ENCODE data around the gene FAM234B. TPM values are rescaled to one million over a fixed set of nuclear protein-coding genes. Genes with fewer than 3 reads are reported as not detected.

The FAM234B gene, protein sequence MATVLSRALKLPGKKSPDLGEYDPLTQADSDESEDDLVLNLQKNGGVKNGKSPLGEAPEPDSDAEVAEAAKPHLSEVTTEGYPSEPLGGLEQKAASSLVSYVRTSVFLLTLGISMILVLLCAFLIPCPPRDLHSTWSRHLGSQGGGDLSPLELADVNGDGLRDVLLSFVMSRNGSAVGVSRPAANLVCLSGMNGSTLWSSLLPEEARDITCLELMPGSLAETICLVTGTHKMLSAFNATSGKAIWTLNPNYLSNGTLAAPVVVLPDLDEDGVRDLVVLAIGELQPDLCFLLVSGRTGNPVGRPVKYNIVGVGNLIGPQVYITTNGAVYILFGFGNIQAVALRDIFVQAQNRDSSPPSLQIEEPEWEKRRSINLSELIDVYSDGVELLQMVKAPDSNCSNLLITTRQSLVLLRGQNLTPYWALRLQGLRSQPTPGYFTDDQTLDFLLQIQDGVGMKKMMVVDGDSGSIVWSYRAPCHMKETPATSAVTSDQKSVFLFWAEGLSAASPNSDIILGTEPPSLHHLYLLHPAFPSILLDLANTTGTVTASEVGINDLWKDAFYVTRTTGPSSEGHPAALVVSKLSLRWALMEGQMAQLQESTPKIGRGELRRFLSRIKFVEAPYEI
- total RNA-seq = 10 to 100 TPM in 5 of 8 experiments, 1 to 10 TPM in 3; 3.8 to 29.0 (median 23.4) TPM

DNA sequence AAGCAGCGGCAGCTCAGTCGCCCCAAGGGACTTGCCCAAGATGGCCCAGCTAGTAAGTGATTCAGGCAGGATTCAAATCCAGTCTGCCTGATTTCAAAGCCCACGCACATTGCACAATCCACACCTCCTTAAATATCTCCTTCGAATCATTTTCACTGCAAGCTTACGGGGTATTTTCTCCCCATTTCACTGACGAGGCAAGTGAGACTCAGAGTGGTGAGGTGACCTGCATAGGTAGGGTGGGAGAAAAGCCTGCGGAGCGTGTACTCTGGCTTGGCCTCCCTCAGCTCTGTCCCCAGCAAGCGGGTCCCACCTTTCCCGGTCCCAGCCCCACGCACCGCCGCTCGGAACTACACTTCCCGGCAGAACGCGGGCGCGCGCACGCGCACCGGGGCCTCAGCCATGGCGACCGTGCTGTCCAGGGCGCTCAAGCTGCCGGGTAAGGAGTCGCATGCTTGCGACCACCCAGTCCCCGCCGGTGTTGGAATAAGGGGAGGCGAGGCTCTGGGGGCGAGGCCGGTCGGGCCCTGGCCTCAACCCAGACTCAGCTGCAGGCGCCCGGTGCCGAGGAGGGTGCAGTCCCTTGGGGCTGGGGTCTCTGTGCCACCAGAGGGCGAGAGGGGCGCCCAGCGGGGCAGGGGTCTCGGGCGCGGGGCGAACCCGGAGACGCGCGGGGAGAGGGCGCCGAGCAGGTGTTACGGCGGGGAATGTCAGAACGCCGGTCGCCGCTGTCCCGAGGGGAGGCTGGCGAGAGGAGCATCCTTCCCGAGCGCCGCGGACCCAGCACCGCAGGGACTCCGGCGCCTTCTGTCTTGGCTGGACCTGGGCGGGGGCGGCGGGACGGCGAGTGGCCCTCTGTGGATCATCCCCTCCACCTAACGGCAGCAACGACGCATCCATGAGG lies at the start of gene FAM234B:
FAM234B (plus strand) TSS at position 380 of the 904 bp plus-strand sequence; CDS start at position 403, 23 bp downstream.
- H3K4me1 ChIP-seq (replicated peaks in 1 of 2) = peaks cover 8 to 16% of the 10 kb centered on the region in 2 donors
- peak within 1 kb of the TSS; percentile 70 to 99 (median 88) for H3K4me3 ChIP-seq
- 0 to 72% (median 8%) methylated on average over 1 to 10 of the region's 74 CpGs; no CpG with 5 or more reads in 2 of the 10 experiments for WGBS, 10 experiments
- in situ Hi-C loops (cut with MboI; ENCODE audit: low pct_unique_long_range_greater_than_20kb in 2 of 9, low sequenced_read_pairs in 9 of 9, unreplicated experiment in 9 of 9) = no loop called here
- peak within 1 kb of the TSS; percentile 42 to 65 for H3K27ac ChIP-seq
- ATAC-seq (replicated peaks in 6 of 8) = peak; percentile 97 to 99 (median 98)

DNA sequence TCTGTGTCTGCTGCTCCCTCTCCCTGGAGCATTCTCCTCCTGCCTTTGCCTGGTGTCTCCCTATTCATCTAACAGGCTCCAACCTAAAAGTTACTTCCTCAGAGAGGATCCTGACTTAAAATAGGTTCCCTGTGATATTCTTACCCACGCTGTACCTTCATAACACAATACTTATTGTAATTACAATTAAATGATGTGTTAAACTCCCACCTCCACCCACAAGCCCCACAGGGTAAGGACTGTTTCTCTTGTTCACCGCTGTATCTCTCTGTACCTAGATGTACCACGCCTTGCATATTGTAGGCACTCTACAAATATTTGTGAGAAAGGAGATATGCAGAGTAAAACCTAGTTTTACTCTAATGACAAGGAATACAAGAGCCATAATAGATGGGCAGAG lies 49.1 kb upstream of the FAM234B start:
- Histone ChIP-seq H3K4me3 (no peak overlapping the region), H3K27ac (no peak overlapping the region), H3K4me1 (replicated peaks in 1 of 2) (peaks cover 13 to 16% of the 10 kb centered on the region in 2 donors)
- 80 to 100% (median 100%) methylated on average over 1 to 3 of the region's 3 CpGs; no CpG with 5 or more reads in 1 of the 10 experiments for WGBS, 10 experiments
- no peak for ATAC-seq (replicated peaks in 6 of 8)
- in situ Hi-C loops (cut with MboI; ENCODE audit: low pct_unique_long_range_greater_than_20kb in 2 of 9, low sequenced_read_pairs in 9 of 9, unreplicated experiment in 9 of 9) = no loop called here

DNA sequence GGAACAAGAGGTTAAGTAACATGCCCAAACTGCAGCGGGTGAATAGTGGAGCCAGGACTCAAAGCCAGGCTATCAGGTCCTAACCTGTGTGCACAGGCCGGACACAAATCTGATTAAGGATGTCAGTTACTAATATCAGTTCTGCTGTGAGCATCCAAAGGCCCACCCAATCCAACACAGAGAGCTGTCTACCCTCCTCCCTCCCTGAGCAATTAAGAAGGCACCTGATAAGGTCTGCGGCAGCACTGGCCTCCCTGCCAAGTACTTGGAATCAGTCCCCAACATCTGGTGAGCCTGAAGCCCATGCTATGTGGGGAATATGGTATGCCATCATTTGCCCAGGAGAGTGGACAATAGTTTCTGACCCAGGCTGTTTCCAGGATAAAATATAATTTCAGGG lies 48.0 kb upstream of the FAM234B start:
- 85 to 90% (median 89%) methylated on average over 1 to 3 of the region's 3 CpGs; no CpG with 5 or more reads in 7 of the 10 experiments for WGBS, 10 experiments
- Histone ChIP-seq H3K4me1 (replicated peaks in 1 of 2) (peaks cover 2 to 4% of the 10 kb centered on the region in 2 donors), H3K4me3 (no peak overlapping the region), H3K27ac (no peak overlapping the region)
- in situ Hi-C loops (cut with MboI; ENCODE audit: low pct_unique_long_range_greater_than_20kb in 2 of 9, low sequenced_read_pairs in 9 of 9, unreplicated experiment in 9 of 9) = no loop called here
- ATAC-seq (replicated peaks in 6 of 8) = no peak

DNA sequence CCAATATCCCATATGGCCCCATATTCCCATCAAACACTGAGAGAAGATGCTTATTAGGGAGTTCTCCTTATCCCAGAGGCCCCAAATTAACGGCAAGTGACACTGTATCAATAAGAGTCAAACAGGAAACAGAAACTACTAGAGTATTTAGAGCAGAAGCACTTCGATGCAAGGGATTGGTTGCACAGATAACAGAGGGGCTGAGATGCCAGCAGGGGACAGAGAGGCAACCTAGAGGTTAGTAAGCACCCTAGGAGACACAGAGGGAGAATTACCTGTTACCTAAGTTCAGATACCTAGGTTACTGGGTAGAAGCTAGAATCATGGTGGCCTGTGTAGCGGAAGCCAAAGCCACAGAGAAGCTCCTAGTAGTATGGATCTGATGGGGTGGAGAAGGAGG lies 47.0 kb upstream of the FAM234B start:
- in situ Hi-C loops (cut with MboI; ENCODE audit: low pct_unique_long_range_greater_than_20kb in 2 of 9, low sequenced_read_pairs in 9 of 9, unreplicated experiment in 9 of 9) = no loop called here
- Histone ChIP-seq H3K4me3 (no peak overlapping the region), H3K4me1 (replicated peaks in 1 of 2) (peaks cover 0 to 5% of the 10 kb centered on the region in 2 donors), H3K27ac (no peak overlapping the region)
- WGBS, 10 experiments = 10 to 100% (median 73%) methylated on average over 1 to 3 of the region's 3 CpGs; no CpG with 5 or more reads in 2 of the 10 experiments
- ATAC-seq (replicated peaks in 6 of 8) = no peak

DNA sequence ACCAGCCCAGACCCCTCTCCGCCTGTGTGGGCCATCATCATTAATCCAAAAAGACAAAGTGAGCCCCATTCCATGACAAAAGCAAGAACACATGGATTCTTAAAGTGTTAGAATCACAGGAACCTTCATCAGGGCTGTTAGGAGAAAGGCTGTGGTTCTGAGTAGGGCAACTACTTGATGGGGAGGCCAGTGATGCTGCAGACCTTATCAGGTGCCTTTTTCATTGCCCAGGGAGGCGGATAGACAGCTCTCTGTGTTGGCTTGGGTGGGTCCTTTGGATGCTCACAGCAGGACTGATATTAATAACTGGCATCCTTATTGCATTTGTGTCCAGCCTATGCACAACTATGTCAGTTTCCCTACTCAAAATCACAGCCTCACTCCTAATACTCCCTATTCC lies 46.4 kb upstream of the FAM234B start:
- ATAC-seq (replicated peaks in 6 of 8) = no peak
- in situ Hi-C loops (cut with MboI; ENCODE audit: low pct_unique_long_range_greater_than_20kb in 2 of 9, low sequenced_read_pairs in 9 of 9, unreplicated experiment in 9 of 9) = no loop called here
- H3K4me1 ChIP-seq (replicated peaks in 1 of 2) = peaks cover 0 to 5% of the 10 kb centered on the region in 2 donors
- WGBS, 10 experiments = 60 to 100% (median 100%) methylated on average over 1 of the region's 2 CpGs; no CpG with 5 or more reads in 7 of the 10 experiments
- no peak overlapping the region for H3K27ac ChIP-seq
- no peak overlapping the region for H3K4me3 ChIP-seq

DNA sequence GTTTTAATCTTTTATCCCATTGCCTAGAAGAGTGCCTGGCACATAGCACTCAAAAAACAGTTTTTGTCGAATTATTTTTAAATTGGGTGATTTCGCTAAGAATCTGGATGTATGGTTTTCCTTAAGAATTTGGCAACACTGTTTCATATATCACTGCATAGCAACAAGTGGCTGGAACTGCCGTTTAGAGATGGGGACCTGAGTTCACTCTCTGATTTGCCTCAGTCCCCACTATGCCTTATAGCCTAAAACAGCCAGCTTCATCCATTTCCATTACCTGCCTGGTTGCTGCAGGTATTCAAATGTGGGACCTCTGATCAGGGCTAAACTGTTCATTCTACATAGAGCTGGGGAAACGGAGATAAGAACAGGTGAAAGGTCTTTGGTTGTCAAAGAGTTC lies 45.9 kb upstream of the FAM234B start:
- Histone ChIP-seq H3K4me1 (replicated peaks in 1 of 2) (peaks cover 0 to 5% of the 10 kb centered on the region in 2 donors), H3K4me3 (no peak overlapping the region), H3K27ac (no peak overlapping the region)
- ATAC-seq (replicated peaks in 6 of 8) = no peak
- 50 to 100% (median 93%) methylated on average over 1 to 4 of the region's 4 CpGs; no CpG with 5 or more reads in 1 of the 10 experiments for WGBS, 10 experiments
- in situ Hi-C loops (cut with MboI; ENCODE audit: low pct_unique_long_range_greater_than_20kb in 2 of 9, low sequenced_read_pairs in 9 of 9, unreplicated experiment in 9 of 9) = no loop called here

DNA sequence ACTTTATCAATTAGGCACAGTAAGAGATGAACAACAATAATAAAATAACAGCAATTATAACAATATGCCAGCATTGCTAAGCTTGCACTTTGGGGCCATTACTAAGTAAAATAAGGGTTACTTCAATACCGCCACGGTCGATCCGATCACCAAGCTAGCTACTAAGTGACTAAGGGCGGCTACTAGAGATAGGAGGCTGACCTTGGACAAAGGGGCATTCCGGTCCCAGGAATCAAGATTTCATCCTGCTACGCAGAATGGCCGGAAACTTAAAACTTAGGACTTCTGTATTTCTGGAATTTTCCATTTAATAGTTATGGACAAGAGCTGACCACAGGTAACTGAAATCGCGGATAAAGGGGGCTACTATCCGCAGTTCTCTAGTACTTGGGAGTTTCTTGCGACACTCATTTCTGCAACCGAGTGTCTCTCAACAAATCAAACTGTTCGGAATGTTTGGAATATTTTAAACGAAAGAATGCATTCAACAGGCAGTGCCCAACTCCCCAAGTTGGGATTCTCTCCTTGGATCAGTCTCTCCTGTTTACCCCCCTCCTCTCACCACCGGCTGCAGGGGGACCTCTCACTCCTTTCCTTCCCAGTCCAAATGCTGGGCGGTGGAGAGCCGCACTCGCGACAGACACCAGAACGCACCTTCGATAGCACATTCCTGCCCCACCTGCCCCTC lies 44.8 kb upstream of the FAM234B start:
- ATAC-seq (replicated peaks in 6 of 8) = peak in 4 of 8 experiments; percentile 5 to 36 (median 14)
- 2 to 21% (median 13%) methylated on average over 2 to 21 of the region's 22 CpGs; no CpG with 5 or more reads in 2 of the 10 experiments for WGBS, 10 experiments
- peaks cover 0 to 5% of the 10 kb centered on the region in 2 donors for H3K4me1 ChIP-seq (replicated peaks in 1 of 2)
- H3K4me3 ChIP-seq = peak overlapping the region; percentile 46 to 68 (median 58)
- no peak overlapping the region for H3K27ac ChIP-seq
- in situ Hi-C loops (cut with MboI; ENCODE audit: low pct_unique_long_range_greater_than_20kb in 2 of 9, low sequenced_read_pairs in 9 of 9, unreplicated experiment in 9 of 9) = no loop called here

DNA sequence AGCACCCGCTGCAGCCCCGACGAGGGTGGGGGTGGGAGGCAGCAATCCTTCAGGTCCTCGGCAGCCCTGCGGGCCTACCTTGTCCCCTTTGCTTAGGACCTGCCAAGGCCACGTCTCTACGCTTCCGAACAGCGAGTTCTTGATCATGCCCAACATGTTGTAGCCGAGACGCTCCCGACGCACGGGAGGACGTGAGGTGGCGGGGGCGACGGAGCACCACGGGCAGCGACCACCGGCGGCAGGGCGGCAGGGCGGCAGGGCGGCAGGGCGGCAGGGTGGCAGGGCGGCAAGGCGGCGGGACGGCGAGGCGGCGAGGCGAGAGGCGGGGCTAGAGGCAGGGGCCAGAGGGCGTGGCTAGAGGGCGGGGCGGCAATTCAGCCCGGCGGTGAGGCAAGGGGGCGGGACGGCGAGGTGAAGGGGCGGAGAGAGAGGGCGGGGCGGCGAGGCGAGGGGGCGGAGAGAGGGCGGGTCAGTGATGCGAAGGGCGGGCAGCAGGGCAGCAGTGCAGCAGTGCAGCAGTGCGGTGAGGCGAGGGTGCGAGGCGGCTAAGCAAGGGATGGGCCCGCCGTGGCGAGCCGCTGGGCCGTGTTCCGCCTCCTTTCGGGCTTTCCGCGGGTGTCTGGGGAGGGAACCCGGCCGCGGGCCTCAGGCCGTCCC lies 44.1 kb upstream of the FAM234B start, which contains the start of gene HEBP1:
HEBP1 (minus strand) TSS at position 307 of the 657 bp plus-strand sequence; CDS start at position 156, 151 bp downstream.
- ATAC-seq (replicated peaks in 6 of 8) = peak; percentile 81 to 93 (median 90)
- peaks cover 0 to 5% of the 10 kb centered on the region in 2 donors for H3K4me1 ChIP-seq (replicated peaks in 1 of 2)
- H3K4me3 ChIP-seq = peak within 1 kb of the TSS; percentile 46 to 68 (median 58)
- 0% methylated on average over 2 to 7 of the region's 69 CpGs; no CpG with 5 or more reads in 7 of the 10 experiments for WGBS, 10 experiments
- H3K27ac ChIP-seq = peak within 1 kb of the TSS; percentile 38 to 75
- in situ Hi-C loops (cut with MboI; ENCODE audit: low pct_unique_long_range_greater_than_20kb in 2 of 9, low sequenced_read_pairs in 9 of 9, unreplicated experiment in 9 of 9) = loop anchor here in 1 of 9 experiments (25.0 kb wide), 1 partner anchor 212 kb away; no protein-coding TSS in a partner anchor

DNA sequence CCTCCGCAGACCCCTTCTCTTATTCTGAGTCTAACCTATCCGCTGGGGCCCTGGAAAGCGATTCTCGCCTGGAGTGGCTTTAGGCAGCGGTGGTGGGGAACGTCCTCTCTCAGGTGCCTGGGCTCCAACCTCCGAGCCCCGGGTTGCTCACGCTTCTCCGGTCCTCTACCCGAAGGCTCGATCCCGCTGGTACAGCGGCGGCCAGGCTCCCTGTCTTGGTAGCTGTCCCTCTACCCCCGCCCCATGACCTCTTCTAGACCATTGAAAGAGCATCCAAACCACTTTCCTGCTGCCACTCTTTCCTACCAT lies 43.6 kb upstream of the FAM234B start:
- 0 to 2% (median 0%) methylated on average over 1 to 10 of the region's 16 CpGs; no CpG with 5 or more reads in 7 of the 10 experiments for WGBS, 10 experiments
- peak overlapping the region; percentile 46 to 68 (median 58) for H3K4me3 ChIP-seq
- ATAC-seq (replicated peaks in 6 of 8) = peak; percentile 39 to 60 (median 56)
- H3K4me1 ChIP-seq (replicated peaks in 1 of 2) = peaks cover 0 to 5% of the 10 kb centered on the region in 2 donors
- peak overlapping the region in 1 of 2 donors; percentile 12 for H3K27ac ChIP-seq
- in situ Hi-C loops (cut with MboI; ENCODE audit: low pct_unique_long_range_greater_than_20kb in 2 of 9, low sequenced_read_pairs in 9 of 9, unreplicated experiment in 9 of 9) = loop anchor here in 1 of 9 experiments (25.0 kb wide), 1 partner anchor 212 kb away; no protein-coding TSS in a partner anchor

DNA sequence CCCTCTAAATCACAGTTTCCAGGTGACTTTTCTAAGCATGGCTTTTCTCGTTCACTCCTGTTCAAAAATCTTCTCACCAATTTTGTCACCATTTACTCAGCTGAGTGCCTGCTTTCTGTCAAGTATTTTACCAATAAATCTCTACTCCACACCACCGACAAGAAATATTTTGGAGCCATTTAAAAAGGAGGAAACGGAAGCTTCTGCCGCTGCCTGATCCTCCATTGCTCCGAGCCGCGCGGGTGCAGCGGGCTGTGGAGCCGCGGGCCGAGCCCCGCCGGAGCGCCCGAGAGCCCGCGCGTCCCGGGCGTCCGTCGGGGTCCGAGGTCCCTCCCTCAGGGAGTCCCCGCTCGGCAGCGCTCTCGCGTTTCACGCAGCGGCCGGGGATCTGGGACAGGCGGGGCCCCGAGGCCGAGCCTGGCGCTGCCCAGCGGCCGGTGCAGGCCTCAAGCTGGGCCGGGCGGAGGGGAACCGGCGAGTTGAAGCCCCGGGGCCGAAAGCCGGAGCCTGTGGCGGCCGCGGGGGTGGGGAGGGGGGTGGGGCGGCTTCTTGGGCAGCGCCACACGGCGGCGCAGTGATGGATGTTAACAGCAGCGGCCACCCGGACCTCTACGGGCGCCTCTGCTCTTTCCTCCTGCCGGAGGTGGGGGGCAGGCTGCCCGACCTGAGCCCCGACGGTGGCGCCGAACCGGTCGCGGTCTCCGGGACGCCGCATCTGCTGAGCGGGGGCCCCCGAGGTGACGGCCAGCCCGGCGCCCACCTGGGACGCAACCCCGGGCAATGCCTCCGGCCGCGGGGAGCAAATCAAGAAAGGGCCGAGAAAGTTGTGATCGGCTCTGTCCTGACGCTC lies 43.0 kb upstream of the FAM234B start:
- in situ Hi-C loops (cut with MboI; ENCODE audit: low pct_unique_long_range_greater_than_20kb in 2 of 9, low sequenced_read_pairs in 9 of 9, unreplicated experiment in 9 of 9) = loop anchor here in 1 of 9 experiments (25.0 kb wide), 1 partner anchor 211 kb away; no protein-coding TSS in a partner anchor
- peak overlapping the region; percentile 46 to 68 (median 58) for H3K4me3 ChIP-seq
- peak overlapping the region; percentile 38 to 75 for H3K27ac ChIP-seq
- WGBS, 10 experiments = 0 to 24% (median 0%) methylated on average over 2 to 14 of the region's 82 CpGs; no CpG with 5 or more reads in 3 of the 10 experiments
- H3K4me1 ChIP-seq (replicated peaks in 1 of 2) = peaks cover 0 to 5% of the 10 kb centered on the region in 2 donors
- ATAC-seq (replicated peaks in 6 of 8) = peak; percentile 17 to 44 (median 32)

DNA sequence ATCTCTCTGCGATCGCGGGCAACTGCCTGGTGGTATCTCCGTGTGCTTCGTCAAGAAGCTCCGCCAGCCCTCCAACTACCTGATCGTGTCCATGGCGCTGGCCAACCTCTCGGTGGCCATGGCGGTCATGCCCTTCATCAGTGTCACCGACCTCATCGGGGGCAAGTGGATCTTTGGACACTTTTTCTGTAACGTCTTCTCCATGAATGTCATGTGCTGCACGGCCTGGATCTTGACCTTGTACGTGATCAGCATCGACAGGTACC lies 42.5 kb upstream of the FAM234B start:
- Histone ChIP-seq H3K27ac (no peak overlapping the region), H3K4me3 (peak overlapping the region; percentile 46 to 68 (median 58)), H3K4me1 (replicated peaks in 1 of 2) (peaks cover 0 to 5% of the 10 kb centered on the region in 2 donors)
- in situ Hi-C loops (cut with MboI; ENCODE audit: low pct_unique_long_range_greater_than_20kb in 2 of 9, low sequenced_read_pairs in 9 of 9, unreplicated experiment in 9 of 9) = loop anchor here in 1 of 9 experiments (25.0 kb wide), 1 partner anchor 211 kb away; no protein-coding TSS in a partner anchor
- no peak for ATAC-seq (replicated peaks in 6 of 8)
- WGBS, 10 experiments = 70 to 93% methylated on average over 3 to 4 of the region's 16 CpGs; no CpG with 5 or more reads in 8 of the 10 experiments
